Adrenal gland (tissue), 5 donors: ENCODE results near the gene MAGI2.

Experiments
- POLR2A ChIP-seq, 2 donors: fragments of 450-650 bp; IDR thresholded peaks; one replicate each; pipeline ENCODE4 v1.6.1; 2017; ENCODE audit warnings: antibody characterized with exemption in 2 of 2, mild to moderate bottlenecking in 2 of 2, moderate library complexity in 1 of 2
- TF ChIP-seq, protein P1 (sequence below), 6 experiments: fragments of 450-650 bp in 4 of 6; fragments of 200-600 bp in 2 of 6; sonication (generic) in 1 of 6; IDR thresholded peaks; 1 replicate in 5 of 6; 2 replicates in 1 of 6; pipeline versions ENCODE4 v1.5.1 to v1.8.0; 2016 to 2021; ENCODE audit warnings: antibody characterized with exemption in 6 of 6, mild to moderate bottlenecking in 2 of 6, moderate library complexity in 1 of 6
- donor health status: DM: no; HTN: no; CAD: no.

DNA sequence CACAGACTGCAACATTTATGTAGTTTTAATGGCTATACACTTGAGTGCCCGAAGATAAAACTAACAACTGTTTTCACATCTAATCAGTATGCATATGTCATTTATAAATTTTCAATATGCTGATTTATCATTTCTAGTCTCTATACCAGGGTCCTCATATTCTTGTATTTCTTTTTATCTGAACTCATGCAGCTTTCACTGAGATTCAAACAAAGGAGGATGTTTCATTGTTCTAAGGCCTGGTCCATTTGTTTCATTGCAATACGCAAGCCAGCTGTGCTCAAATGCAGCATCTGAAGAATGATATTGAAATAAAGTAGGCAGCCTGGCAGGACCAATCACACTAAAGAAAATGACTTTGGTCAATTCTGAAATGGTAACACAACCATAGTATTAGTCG, 31.7 kb downstream of the MAGI2 start:
- no peak for TF ChIP-seq POLR2A (IDR thresholded peaks at IDR 0.05)
- TF ChIP-seq, protein P1, sequence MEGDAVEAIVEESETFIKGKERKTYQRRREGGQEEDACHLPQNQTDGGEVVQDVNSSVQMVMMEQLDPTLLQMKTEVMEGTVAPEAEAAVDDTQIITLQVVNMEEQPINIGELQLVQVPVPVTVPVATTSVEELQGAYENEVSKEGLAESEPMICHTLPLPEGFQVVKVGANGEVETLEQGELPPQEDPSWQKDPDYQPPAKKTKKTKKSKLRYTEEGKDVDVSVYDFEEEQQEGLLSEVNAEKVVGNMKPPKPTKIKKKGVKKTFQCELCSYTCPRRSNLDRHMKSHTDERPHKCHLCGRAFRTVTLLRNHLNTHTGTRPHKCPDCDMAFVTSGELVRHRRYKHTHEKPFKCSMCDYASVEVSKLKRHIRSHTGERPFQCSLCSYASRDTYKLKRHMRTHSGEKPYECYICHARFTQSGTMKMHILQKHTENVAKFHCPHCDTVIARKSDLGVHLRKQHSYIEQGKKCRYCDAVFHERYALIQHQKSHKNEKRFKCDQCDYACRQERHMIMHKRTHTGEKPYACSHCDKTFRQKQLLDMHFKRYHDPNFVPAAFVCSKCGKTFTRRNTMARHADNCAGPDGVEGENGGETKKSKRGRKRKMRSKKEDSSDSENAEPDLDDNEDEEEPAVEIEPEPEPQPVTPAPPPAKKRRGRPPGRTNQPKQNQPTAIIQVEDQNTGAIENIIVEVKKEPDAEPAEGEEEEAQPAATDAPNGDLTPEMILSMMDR (IDR thresholded peaks at IDR 0.05): no peak
